Uterus (tissue), 4 donors: Measurements from ENCODE around the gene PGM1. TPM values are rescaled to one million over a fixed set of nuclear protein-coding genes. Genes with fewer than 3 reads are reported as not detected.

Experiments used
- DNase-seq, 2 donors: peaks; one replicate each; pipeline ENCODE4 v3.0.0-alpha.2; 2019 to 2020
- H3K27ac ChIP-seq, 2 donors: fragments of 200-600 bp; sonication (generic); 1 replicate in 1 of 2; 2 replicates in 1 of 2; pipeline ENCODE4 v1.5.1; 2016 to 2018
- H3K27me3 ChIP-seq, 2 donors: fragments of 200-600 bp; sonication (generic); one replicate each; pipeline ENCODE4 v1.5.1; 2018 to 2019; ENCODE audit warnings: control low read depth in 1 of 2
- H3K36me3 ChIP-seq, 2 donors: fragments of 200-600 bp; sonication (generic); one replicate each; pipeline ENCODE4 v1.5.1; 2019; ENCODE audit warnings: control low read depth in 1 of 2
- H3K4me1 ChIP-seq, 2 donors: fragments of 200-600 bp; sonication (generic); one replicate each; pipeline ENCODE4 v1.5.1; 2018 to 2019; ENCODE audit warnings: control low read depth in 1 of 2
- H3K4me3 ChIP-seq, 2 donors: fragments of 200-600 bp; sonication (generic); 1 replicate in 1 of 2; 2 replicates in 1 of 2; pipeline ENCODE4 v1.5.1; 2018 to 2019; ENCODE audit warnings: mild to moderate bottlenecking in 1 of 2
- H3K9me3 ChIP-seq, 2 donors: fragments of 200-600 bp; sonication (generic); one replicate each; pipeline ENCODE4 v1.5.1; 2019; ENCODE audit warnings: control low read depth in 1 of 2
- CTCF ChIP-seq, 4 experiments: fragments of 200-600 bp in 2 of 4; fragments of 450-650 bp in 2 of 4; sonication (generic) in 2 of 4; IDR thresholded peaks; one replicate each; pipeline ENCODE4 v1.5.1; 2016 to 2019; ENCODE audit warnings: antibody characterized with exemption in 4 of 4, mild to moderate bottlenecking in 2 of 4, moderate library complexity in 1 of 4
- POLR2A ChIP-seq, 2 donors: fragments of 450-650 bp; IDR thresholded peaks; one replicate each; pipeline ENCODE4 v1.6.1; 2016; ENCODE audit warnings: antibody characterized with exemption in 2 of 2, mild to moderate bottlenecking in 1 of 2, moderate library complexity in 1 of 2
- intact Hi-C: fragments of 100-400 bp; cut with DNase I; formaldehyde crosslinking; loops from one replicate; pipeline ENCODE4 v1.15.1; 2023; ENCODE audit warnings: low total_unique reads
- total RNA-seq, 4 donors: library from RNA; depleted of rRNA in 3 of 4; stranded (reverse); fragments of >200 nt in 3 of 4; gene quantifications; one replicate each; pipeline versions ENCODE4 v1.1.0 to v1.2.4, GENCODE V29; 2014 to 2023
- donor health status: DM: yes; HTN: yes; CAD: no.

PGM1 gene
- total RNA-seq, 4 donors from 2014 or later, result 17.9 to 75.8 (median 27.8) TPM

GRCh38 chr1:63635681-63636080 lies 42.5 kb downstream of the PGM1 start:
- DNase-seq, result no peak
- Histone ChIP-seq H3K27ac (no peak overlapping the region), H3K36me3 (no peaks in the 10 kb centered on the region), H3K4me3 (no peak overlapping the region), H3K9me3 (no peaks in the 10 kb centered on the region), H3K27me3 (no peaks in the 10 kb centered on the region), H3K4me1 (no peaks in the 10 kb centered on the region)
- no peak for TF ChIP-seq CTCF (IDR thresholded peaks at IDR 0.05)
- TF ChIP-seq POLR2A (IDR thresholded peaks at IDR 0.05), result no peak
- intact Hi-C loops, result no loop called here

GRCh38 chr1:63636192-63637105 lies 43.2 kb downstream of the PGM1 start:
- Histone ChIP-seq H3K27ac (no peak overlapping the region), H3K9me3 (no peaks in the 10 kb centered on the region), H3K27me3 (no peaks in the 10 kb centered on the region), H3K36me3 (no peaks in the 10 kb centered on the region), H3K4me3 (no peak overlapping the region), H3K4me1 (no peaks in the 10 kb centered on the region)
- DNase-seq, result no peak
- TF ChIP-seq CTCF (IDR thresholded peaks at IDR 0.05), result no peak
- no peak for TF ChIP-seq POLR2A (IDR thresholded peaks at IDR 0.05)
- intact Hi-C loops, result no loop called here

GRCh38 chr1:63638471-63638870 lies 45.3 kb downstream of the PGM1 start:
- H3K27ac ChIP-seq, result no peak overlapping the region
- H3K36me3 ChIP-seq, result no peaks in the 10 kb centered on the region
- DNase-seq, result no peak
- intact Hi-C loops, result no loop called here
- no peak for TF ChIP-seq POLR2A (IDR thresholded peaks at IDR 0.05)
- TF ChIP-seq CTCF (IDR thresholded peaks at IDR 0.05), result no peak
- H3K27me3 ChIP-seq, result no peaks in the 10 kb centered on the region
- no peaks in the 10 kb centered on the region for H3K4me1 ChIP-seq
- no peak overlapping the region for H3K4me3 ChIP-seq
- no peaks in the 10 kb centered on the region for H3K9me3 ChIP-seq

GRCh38 chr1:63638875-63639274 lies 45.7 kb downstream of the PGM1 start:
- H3K4me3 ChIP-seq, result no peak overlapping the region
- H3K4me1 ChIP-seq, result no peaks in the 10 kb centered on the region
- no peaks in the 10 kb centered on the region for H3K36me3 ChIP-seq
- no peaks in the 10 kb centered on the region for H3K27me3 ChIP-seq
- TF ChIP-seq POLR2A (IDR thresholded peaks at IDR 0.05) (no peak), CTCF (IDR thresholded peaks at IDR 0.05) (no peak)
- DNase-seq, result no peak
- intact Hi-C loops, result no loop called here
- no peak overlapping the region for H3K27ac ChIP-seq
- H3K9me3 ChIP-seq, result no peaks in the 10 kb centered on the region
